Stimulated activated CD4-positive, alpha-beta T cell treated with anti-CD3 and anti-CD28 coated beads, TNF-alpha, amount 100 ng/mL, for 48 hours (primary cell): Measurements from ENCODE around the gene ASTN2.

Source experiments
- DNase-seq, 3 donors: peaks; one replicate each; pipeline ENCODE4 v3.0.0-alpha.2; 2020; ENCODE audit warnings: low read depth in 3 of 3

ASTN2 gene

DNA sequence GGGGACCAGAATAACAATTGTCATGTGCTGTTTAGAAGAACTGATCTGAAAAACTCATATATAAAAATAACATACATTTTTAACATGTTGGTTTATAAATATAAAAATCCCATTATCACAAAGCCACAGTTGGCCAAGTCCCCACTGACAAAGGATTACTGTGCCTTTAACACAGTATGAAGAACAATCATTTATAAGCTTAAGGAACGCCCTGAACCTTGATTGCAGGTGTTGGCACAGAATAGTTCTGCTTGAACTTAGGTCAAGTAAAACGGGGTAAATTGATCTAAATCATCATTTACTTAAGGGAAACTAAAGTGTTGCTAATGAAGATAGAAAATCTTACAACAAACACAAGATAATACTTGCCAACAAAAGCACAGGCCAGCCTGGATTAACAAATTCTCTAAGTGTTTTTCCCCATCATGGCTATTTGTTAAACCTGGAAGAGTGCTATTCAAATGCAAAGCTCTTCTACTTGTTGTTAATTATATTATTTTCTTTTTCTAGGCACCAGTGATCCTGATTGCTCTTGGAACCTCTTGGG lies 46.1 kb downstream of the ASTN2 start:
- no peak for DNase-seq

- no peak for DNase-seq
These were observed 49.4 kb downstream of the ASTN2 start for GRCh38 chr9:117365438-117365837.

GRCh38 chr9:117363006-117363405 lies 51.9 kb downstream of the ASTN2 start:
- no peak for DNase-seq

- no peak for DNase-seq
These were observed 54.9 kb downstream of the ASTN2 start for GRCh38 chr9:117359910-117360309.

- no peak for DNase-seq
These were observed 59.3 kb downstream of the ASTN2 start for GRCh38 chr9:117355542-117355941.

DNA sequence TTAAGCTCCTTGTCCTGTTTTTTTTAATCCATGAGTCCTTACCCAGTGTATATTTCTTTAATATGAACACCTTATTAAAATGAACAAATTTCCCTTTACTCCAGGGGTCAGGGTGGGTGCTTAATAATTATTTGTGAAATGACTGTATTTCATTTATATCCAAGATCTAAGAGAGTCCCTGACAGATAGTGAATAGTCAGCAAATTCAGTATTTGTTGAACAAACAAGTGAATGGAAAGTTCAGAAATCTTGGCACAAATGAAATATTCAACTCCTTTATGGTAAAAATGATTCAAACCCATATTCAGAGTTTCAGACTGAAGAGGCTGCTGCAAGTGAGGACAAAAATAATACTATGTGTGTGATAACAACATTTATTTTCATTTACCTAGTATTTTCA lies 59.9 kb downstream of the ASTN2 start:
- DNase-seq: no peak

- no peak for DNase-seq
These were observed 60.5 kb downstream of the ASTN2 start for GRCh38 chr9:117354244-117354847.

GRCh38 chr9:117344892-117345660 lies 69.8 kb downstream of the ASTN2 start:
- DNase-seq: no peak

GRCh38 chr9:117343427-117343826 lies 71.4 kb downstream of the ASTN2 start:
- DNase-seq: no peak

DNA sequence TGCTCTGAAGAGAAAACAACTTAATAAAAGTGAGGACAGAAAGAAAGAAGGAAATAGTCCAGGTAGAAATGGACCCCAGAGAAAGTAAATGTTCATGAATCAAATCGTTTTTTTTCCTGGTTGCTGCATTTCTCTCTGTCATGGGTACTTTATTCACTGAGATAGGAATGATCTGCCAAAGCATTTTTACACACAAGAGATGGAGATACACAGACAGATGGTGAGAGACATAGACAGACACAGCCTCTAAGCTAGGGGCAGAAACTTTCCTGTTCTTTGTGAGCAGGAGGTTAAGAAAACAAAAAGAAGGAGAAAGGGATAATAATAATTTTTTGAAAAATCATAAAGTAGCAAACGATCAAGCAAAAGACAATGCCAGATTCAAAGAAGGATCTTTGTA lies 73.7 kb downstream of the ASTN2 start:
- no peak for DNase-seq

DNA sequence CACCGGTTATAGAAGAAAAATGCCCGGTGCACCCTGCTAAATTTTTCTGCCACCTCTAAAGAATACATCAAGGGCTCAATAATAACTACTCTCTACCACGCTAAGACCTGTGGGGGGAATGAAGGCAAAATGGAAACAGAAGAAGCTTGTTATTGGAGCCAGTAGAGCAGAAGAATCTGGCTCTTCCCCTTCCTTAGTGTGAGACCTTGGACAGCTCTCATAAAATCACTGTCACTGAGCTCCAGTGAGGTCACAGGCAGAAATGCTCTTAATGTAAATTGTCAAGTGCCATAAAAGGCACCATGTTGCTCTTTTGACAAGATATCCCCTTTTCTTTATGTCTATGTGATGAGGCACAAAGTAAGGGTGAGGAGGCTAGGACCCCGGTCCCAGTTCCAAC lies 74.4 kb downstream of the ASTN2 start:
- no peak for DNase-seq

DNA sequence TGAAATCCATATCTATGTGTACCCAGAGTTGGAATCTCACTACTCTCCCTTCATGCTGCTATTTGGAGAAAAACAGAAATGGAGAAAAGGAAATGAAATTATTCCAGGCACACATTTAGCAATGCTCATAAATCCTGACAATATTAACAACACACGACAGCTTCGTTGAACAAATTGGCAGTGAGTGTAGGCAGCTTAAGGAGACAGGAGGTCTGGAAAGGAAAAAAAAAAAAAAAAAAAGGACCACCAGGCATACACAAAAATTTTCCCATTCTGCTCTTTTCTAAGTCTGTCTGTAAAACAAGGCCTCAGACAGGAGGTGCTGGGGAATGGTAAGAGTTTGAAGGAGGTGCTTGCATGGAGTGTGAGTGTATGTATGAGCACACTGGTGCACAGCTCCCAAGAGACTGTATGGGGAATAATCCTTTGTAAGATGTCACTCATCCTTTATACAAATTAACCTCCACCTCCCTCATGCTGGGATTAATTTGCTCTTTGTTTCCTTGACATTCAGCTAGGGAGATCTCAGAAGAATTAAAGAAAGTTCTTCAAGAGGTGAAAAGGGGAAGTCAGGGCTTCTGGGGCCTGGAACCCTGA lies 78.9 kb downstream of the ASTN2 start:
- DNase-seq: no peak

DNA sequence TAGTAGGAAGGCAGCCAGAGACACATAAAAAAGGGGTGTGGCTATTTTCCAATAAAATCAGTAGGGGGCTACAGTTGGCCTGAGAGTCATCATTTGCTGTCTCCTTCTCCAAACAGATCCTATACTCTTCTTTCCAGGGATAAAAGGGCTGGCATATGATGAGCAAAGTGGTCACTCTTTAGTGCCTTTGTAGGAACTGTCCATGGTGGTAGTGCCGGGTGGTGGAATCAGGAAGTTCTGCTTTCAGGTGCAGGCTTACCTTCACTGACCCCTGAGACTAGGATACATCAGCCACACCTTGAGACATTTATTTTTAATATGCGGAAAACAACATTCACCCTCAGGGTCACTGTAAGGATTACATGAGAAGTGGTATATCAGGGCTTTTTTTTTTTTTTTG lies 80.8 kb downstream of the ASTN2 start:
- no peak for DNase-seq

DNA sequence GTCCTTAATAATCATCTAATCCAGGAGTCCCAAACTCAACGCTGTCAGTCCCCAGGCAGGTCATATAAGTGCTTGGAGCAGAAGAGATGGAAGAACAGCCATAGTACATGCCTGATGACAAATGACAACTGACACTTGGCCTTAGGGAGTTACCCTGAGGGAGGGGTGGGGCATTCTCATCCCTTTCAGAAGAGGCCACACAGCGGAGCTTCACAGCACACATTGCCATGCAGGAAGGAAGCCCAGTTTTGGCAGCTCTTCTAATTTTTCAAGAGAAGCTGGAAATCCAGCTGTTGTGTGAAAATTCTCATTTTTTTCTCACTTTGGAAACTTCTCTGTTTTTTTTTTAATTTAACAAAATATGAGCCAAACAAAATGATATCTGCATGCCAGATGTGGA lies 89.0 kb downstream of the ASTN2 start:
- no peak for DNase-seq

DNA sequence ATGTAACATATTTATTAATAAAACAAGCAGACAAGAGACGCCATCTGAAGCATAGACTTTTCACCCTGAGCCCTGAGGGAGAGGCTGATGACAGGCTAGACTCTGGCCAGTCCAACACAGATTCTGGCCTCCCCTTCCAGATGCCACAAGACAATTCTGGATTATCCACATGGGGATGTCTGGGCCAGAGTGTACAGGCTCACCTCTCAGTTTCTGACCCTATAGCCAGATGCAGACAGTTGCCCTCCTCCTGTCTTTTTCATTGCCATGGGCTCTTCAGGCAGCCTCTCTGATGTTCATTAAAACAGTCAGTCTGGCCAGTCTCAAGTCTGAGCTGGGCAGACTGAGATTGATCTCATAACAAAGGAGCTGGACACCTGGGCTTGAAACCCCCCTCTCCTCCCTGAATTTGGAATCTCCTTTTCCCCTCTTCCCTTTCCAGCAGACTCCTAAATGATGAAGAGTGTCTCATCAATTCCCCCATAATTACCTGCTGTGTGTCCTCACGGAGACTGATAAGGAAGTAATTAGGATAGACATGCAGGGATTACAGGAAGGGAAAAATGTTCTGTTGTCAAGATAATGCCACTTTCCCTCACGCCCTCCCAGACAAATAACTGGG lies 89.6 kb downstream of the ASTN2 start:
- no peak for DNase-seq

GRCh38 chr9:117323390-117323789 lies 91.5 kb downstream of the ASTN2 start:
- no peak for DNase-seq

DNA sequence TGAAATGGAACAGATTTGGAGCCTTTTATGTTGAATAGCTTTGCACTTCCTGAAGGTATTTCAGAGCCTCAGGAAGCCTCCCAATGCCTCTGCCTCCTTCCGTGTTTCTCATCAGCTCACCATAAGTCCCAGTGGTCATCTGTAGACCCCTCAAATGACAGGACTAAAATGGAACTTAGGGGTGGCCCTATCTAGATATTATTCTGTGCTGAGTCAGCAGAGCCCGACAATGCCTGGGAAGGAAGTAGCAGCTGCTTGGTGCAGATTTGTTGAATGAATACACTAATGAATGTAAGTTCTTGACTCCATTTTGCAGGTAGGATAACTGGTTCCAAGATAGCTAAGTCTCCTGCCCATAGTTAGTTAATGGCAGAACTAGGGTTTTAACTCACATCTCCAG lies 97.7 kb downstream of the ASTN2 start:
- no peak for DNase-seq

- DNase-seq: no peak
These were observed 99.6 kb downstream of the ASTN2 start for GRCh38 chr9:117315236-117315635.

DNA sequence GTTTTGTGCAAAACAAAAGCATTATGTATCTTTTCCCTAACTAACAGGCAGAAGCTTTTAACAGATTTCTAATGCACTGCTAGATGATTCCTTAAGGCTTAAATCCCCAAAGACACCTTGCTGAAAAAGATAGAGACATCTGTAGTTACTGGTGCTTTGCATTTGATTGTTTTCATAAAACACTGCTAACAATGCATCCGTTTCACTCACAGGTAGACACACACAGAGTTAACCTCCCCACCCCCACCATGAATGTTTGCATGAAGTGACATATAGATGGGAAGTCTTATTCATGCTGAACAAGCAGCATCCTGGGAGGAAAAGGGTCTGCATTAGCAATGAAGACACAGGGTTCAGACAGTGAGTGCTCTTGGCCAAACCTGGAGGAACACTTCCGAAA lies 100.9 kb downstream of the ASTN2 start:
- DNase-seq: no peak

DNA sequence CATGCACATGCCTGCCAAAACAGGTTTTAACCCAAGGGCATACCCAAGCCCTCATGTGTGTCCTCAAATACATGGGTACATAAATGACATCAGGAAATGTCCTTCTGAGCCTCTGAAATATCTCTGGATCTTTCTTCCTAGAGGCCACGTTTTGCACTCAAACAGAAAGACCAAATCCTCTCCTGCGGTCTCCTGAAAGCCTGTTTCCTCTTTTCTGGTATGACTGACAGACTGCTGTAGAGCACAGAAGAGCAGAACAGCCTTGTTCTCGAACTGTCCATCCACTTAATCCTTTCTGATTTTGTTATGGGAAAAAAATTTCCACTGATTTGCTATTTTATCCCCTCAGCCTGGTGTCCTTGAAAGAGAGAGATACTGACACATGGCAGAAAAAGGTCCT lies 107.2 kb downstream of the ASTN2 start:
- no peak for DNase-seq

- DNase-seq: no peak
These were observed 108.8 kb downstream of the ASTN2 start for GRCh38 chr9:117306032-117306431.

DNA sequence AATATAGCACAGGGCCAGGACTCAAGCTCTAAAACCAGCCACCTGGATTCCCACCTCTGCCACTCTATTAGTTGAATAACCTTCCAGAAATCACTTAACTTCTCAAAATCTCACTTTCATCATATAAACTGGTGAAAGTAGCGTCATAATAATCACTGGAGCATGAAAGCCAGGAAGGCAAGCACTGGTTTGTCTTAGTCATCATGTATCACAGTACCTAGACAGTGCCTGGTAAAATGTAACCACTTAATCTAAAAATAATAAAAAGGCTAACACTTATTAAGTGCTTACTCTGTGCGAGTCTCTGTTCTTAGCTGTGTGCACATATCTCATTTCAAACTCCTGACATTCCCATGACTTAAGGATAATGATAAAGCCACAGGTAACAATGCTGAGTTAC lies 109.4 kb downstream of the ASTN2 start:
- DNase-seq: no peak

DNA sequence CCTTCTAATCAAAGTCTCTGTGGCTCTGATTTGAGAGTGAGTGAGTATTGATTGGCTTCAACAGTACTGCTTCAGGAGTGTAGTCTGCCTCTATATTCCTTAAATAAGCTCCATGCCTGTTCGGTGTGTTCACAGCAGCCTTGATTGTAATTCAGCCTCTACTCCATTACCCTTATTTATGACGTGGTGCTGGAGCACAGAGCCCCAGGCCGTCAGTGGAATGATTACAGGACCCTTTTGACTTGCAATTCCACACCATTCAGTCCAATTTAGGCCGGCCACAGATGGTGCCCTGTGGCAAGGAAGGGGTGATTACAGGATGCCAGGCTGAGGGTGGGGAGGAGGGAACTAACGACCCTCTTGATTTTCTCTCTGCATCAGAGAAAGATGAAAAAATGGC lies 110.3 kb downstream of the ASTN2 start:
- no peak for DNase-seq
